ENCODE measurements around the gene LRRC46. TPM values are rescaled to one million over a fixed set of nuclear protein-coding genes. Genes with fewer than 3 reads are reported as not detected.

Gene LRRC46
- total RNA-seq, 1 experiment from 2014 or later = 0.31 TPM

DNA sequence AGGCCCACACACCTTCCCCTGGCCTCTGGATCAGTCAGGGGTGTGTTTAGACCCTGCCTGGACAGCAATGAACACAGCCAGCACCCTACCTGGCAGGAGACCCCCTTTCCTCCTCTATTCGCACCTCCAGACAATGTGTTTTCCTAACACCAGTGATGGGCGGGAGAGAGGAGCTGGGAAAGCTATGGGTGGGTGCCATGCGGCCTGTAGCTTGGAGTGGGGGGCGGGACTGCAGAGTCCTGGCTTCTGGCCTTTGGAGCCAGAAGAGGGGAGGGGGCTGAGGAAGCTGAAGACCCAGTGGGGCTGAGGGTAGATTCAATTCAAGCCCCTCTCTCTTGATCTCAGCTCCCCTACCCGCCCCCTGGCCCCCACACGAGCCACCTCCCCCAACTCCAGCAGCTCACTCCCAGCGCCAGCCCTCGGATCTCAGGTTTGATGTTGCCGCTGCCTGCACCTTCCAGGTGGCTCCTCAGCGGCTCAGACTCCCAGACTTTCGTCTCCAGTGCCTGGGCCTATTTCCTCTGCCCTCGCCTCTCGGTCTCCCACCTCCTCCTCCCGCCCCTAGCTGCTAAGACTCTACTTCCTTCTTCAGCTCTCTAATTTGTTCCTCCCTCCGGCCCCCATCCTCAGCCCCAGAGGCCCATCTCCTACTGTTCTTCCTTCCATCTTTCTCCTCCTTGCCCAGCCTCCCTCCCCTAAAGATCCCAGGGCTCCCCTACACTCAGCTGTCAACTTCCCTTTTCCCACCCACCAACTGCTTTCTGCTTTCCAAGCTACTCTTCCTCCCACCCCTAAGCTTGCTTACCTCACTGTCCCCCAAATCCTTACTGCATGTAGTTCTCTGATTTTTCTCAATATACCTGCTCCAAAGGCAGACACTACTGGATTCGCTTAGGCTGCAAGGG lies 26.3 kb downstream of the LRRC46 start:
- no peak overlapping the region for H2AK5ac ChIP-seq (ENCODE audit: insufficient read length, low read length)
- H3K56ac ChIP-seq (ENCODE audit: insufficient read length, low read depth, low read length) = no peak overlapping the region
- H4K5ac ChIP-seq (ENCODE audit: insufficient read length, low read depth, low read length) = no peak overlapping the region
- H3K36me3 Mint-ChIP-seq (ENCODE audit: insufficient read depth in 1 of 3, low read depth in 3 of 3) = no peaks in the 10 kb centered on the region
- H3T11ph ChIP-seq (ENCODE audit: low read length) = no peak overlapping the region
- H3K4ac ChIP-seq (ENCODE audit: low read depth, low read length) = no peak overlapping the region
- H2BK5ac ChIP-seq (ENCODE audit: insufficient read length, low read length) = no peak overlapping the region
- no peaks in the 10 kb centered on the region for H3K79me2 ChIP-seq (ENCODE audit: insufficient read depth, low read length)
- H3K27ac Mint-ChIP-seq = no peak overlapping the region
- H3K9me3 Mint-ChIP-seq = no peaks in the 10 kb centered on the region
- H2BK12ac ChIP-seq (ENCODE audit: insufficient read length, low read depth, low read length) = no peak overlapping the region
- no peak overlapping the region for H2BK120ac ChIP-seq (ENCODE audit: low read depth, low read length, poor library complexity, severe bottlenecking)
- H2AFZ ChIP-seq (ENCODE audit: low read length) = no peak overlapping the region
- H3K14ac ChIP-seq (ENCODE audit: insufficient read depth, low read length) = no peak overlapping the region
- H2BK15ac ChIP-seq (ENCODE audit: low read depth, low read length) = no peak overlapping the region
- no peaks in the 10 kb centered on the region for H3K79me1 ChIP-seq (ENCODE audit: insufficient read depth, low read depth, low read length, poor library complexity, severe bottlenecking)
- H3K18ac ChIP-seq (ENCODE audit: insufficient read length, low read depth, low read length) = no peak overlapping the region
- peaks cover 72% of the 10 kb centered on the region for H3K27me3 Mint-ChIP-seq (ENCODE audit: low read depth)
- H3K4me1 ChIP-seq (ENCODE audit: insufficient read depth, low read length) = no peaks in the 10 kb centered on the region
- no peaks in the 10 kb centered on the region for H3K23me2 ChIP-seq (ENCODE audit: insufficient read length, low read depth, low read length, poor library complexity, severe bottlenecking)
- no peak overlapping the region for H4K8ac ChIP-seq (replicated peaks; ENCODE audit: insufficient read length, low read depth, low read length)
- no peaks in the 10 kb centered on the region for H3K9me3 ChIP-seq (ENCODE audit: control insufficient read depth, low read depth, low read length)
- no peak overlapping the region for H3K4me2 ChIP-seq (ENCODE audit: insufficient read depth, insufficient read length, low read length)
- no peaks in the 10 kb centered on the region for H4K20me1 ChIP-seq (ENCODE audit: control insufficient read depth, insufficient read depth, insufficient read length)
- H3K23ac ChIP-seq (ENCODE audit: insufficient read length, low read depth, low read length) = no peak overlapping the region
- H3K4me3 Mint-ChIP-seq = no peak overlapping the region
- no peak overlapping the region for H2BK20ac ChIP-seq (ENCODE audit: low read depth, low read length, poor library complexity, severe bottlenecking)
- TF ChIP-seq, protein P1, sequence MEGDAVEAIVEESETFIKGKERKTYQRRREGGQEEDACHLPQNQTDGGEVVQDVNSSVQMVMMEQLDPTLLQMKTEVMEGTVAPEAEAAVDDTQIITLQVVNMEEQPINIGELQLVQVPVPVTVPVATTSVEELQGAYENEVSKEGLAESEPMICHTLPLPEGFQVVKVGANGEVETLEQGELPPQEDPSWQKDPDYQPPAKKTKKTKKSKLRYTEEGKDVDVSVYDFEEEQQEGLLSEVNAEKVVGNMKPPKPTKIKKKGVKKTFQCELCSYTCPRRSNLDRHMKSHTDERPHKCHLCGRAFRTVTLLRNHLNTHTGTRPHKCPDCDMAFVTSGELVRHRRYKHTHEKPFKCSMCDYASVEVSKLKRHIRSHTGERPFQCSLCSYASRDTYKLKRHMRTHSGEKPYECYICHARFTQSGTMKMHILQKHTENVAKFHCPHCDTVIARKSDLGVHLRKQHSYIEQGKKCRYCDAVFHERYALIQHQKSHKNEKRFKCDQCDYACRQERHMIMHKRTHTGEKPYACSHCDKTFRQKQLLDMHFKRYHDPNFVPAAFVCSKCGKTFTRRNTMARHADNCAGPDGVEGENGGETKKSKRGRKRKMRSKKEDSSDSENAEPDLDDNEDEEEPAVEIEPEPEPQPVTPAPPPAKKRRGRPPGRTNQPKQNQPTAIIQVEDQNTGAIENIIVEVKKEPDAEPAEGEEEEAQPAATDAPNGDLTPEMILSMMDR (conservative IDR thresholded peaks at IDR 0.05) = no peak
- H3K27me3 ChIP-seq (ENCODE audit: insufficient read depth, low read length) = peaks cover 19% of the 10 kb centered on the region
- no peak overlapping the region for H3K9ac ChIP-seq (ENCODE audit: extremely low read depth, insufficient read length, low read length)
- DNase-seq = peak; percentile 68
- H3K27ac ChIP-seq (ENCODE audit: insufficient read length, low read depth, low read length) = no peak overlapping the region
- H3K4me1 Mint-ChIP-seq = peaks cover 22 to 31% of the 10 kb centered on the region in 2 experiments
- no CpG with 5 or more reads among the region's 16 CpGs for WGBS (ENCODE audit: extremely low coverage, insufficient read length, low lambda C conversion rate)
- H4K91ac ChIP-seq (ENCODE audit: insufficient read length, low read depth, low read length) = no peak overlapping the region

All from H9 (cell line).